Measurements from ENCODE around the gene SMURF1.

Gene SMURF1

GRCh38 chr7:99142727-99143520, 984 bp downstream of the SMURF1 start:
- no peak for TF ChIP-seq CTCF (IDR thresholded peaks at IDR 0.05; ENCODE audit: extremely low read depth, insufficient read depth, missing control alignments)
- in situ Hi-C loops (cut with MboI; ENCODE audit: low pct_unique_long_range_greater_than_20kb, low sequenced_read_pairs, unreplicated experiment): no loop called here
- DNase-seq (ENCODE audit: low spot score): peak; percentile 87

- DNase-seq (ENCODE audit: low spot score): no peak
- in situ Hi-C loops (cut with MboI; ENCODE audit: low pct_unique_long_range_greater_than_20kb, low sequenced_read_pairs, unreplicated experiment): no loop called here
- TF ChIP-seq CTCF (IDR thresholded peaks at IDR 0.05; ENCODE audit: extremely low read depth, insufficient read depth, missing control alignments): no peak
Observed at GRCh38 chr7:99141841-99142726, 1.8 kb downstream of the SMURF1 start.

GRCh38 chr7:99141334-99141733, 2.6 kb downstream of the SMURF1 start:
- TF ChIP-seq CTCF (IDR thresholded peaks at IDR 0.05; ENCODE audit: extremely low read depth, insufficient read depth, missing control alignments): no peak
- in situ Hi-C loops (cut with MboI; ENCODE audit: low pct_unique_long_range_greater_than_20kb, low sequenced_read_pairs, unreplicated experiment): no loop called here
- DNase-seq (ENCODE audit: low spot score): no peak

GRCh38 chr7:99140813-99141212, 3.1 kb downstream of the SMURF1 start:
- in situ Hi-C loops (cut with MboI; ENCODE audit: low pct_unique_long_range_greater_than_20kb, low sequenced_read_pairs, unreplicated experiment): no loop called here
- no peak for DNase-seq (ENCODE audit: low spot score)
- TF ChIP-seq CTCF (IDR thresholded peaks at IDR 0.05; ENCODE audit: extremely low read depth, insufficient read depth, missing control alignments): no peak

DNA sequence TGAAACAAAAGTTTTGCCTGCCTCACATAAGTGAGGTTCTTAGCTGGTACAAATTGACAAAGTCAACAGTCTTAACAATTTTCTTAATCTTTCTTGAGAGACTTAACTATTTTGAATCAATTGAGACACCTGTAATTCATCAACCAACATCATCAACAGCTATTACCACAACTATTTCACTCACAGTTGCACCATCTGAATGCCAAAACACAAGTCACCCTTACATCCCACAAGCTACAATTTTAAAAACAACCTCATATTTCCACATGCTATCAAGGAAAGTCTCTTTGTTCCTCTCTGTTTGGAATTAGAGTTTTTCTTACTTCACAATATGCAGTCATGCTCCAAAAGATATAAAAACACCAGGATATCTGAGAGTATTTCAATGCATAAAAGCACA, 4.9 kb downstream of the SMURF1 start:
- in situ Hi-C loops (cut with MboI; ENCODE audit: low pct_unique_long_range_greater_than_20kb, low sequenced_read_pairs, unreplicated experiment): no loop called here
- no peak for TF ChIP-seq CTCF (IDR thresholded peaks at IDR 0.05; ENCODE audit: extremely low read depth, insufficient read depth, missing control alignments)
- DNase-seq (ENCODE audit: low spot score): no peak

DNA sequence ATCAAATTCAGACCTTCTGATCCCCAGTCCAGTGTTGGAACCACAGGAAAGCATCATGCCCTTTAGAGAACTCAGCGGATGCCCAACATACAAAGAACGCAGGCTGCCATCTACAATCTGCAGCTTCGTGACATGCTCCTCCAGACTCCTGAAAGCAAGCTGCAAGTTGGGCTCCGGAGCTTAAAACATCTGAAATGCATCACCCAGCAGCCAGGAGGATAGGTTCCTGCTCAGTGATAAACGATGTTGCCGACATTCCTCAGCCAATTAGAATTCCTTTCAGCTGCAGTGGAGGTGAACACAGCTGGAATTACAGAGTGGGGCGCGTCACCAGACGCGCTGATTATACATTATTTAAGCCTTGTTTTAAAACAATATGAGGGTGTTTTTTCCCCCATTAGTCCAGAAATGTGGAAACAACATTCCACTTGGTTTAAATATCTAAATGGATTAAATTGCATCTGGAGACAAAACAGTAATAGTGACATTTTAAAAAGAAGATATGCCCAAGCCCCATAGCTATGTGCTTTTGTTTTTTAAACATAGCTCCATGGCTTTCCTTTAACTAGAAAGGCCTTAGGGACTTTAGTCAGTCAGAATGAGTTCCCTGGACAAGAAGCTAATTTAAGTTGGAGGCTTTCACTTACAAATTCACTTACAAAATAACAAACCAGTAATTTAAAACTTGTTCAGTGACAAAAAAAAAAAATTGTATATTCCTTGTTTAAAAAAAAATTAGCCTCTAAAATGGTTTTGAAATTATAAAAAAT, 6.3 kb downstream of the SMURF1 start:
- no peak for TF ChIP-seq CTCF (IDR thresholded peaks at IDR 0.05; ENCODE audit: extremely low read depth, insufficient read depth, missing control alignments)
- in situ Hi-C loops (cut with MboI; ENCODE audit: low pct_unique_long_range_greater_than_20kb, low sequenced_read_pairs, unreplicated experiment): no loop called here
- no peak for DNase-seq (ENCODE audit: low spot score)
